Limb (tissue), 2 donors: ENCODE data around the gene OR8H2.
"Not testable (repeated sequence)": the region's sequence is repeated elsewhere in the genome, so short reads cannot be mapped to it uniquely, and the experiment has no call there.

Source experiments
- DNase-seq, 2 donors: peaks; one replicate each; pipeline ENCODE4 v3.0.0-alpha.2; 2016; ENCODE audit errors: extremely low spot score in 2 of 2

OR8H2 gene

GRCh38 chr11:56103210-56103737, at the start of gene OR8H2:
OR8H2 (plus strand) TSS chr11:56103687; CDS start chr11:56105043, 1,356 bp downstream.
- DNase-seq = no peak

- not testable (repeated sequence) for DNase-seq
These were observed 47.1 kb upstream of the OR8H2 start for GRCh38 chr11:56056366-56056765.

GRCh38 chr11:56057661-56058237, 45.7 kb upstream of the OR8H2 start:
- not testable (repeated sequence) for DNase-seq

- DNase-seq = not testable (repeated sequence)
These were observed 45.2 kb upstream of the OR8H2 start for GRCh38 chr11:56058260-56058780.

- DNase-seq = no peak
These were observed 36.5 kb upstream of the OR8H2 start for GRCh38 chr11:56066980-56067379.

- DNase-seq = no peak
These were observed 13.8 kb upstream of the OR8H2 start for GRCh38 chr11:56089697-56090096.

- no peak for DNase-seq
These were observed 10.5 kb upstream of the OR8H2 start, which contains the start of gene OR8I2 for GRCh38 chr11:56093008-56093407. OR8I2 (plus strand) TSS chr11:56093308; CDS start chr11:56093308, 0 bp downstream.

- no peak for DNase-seq
These were observed 18.6 kb downstream of the OR8H2 start, which contains the start of gene OR8H3 for GRCh38 chr11:56122073-56122472. OR8H3 (plus strand) TSS chr11:56122373; CDS start chr11:56122373, 0 bp downstream.

GRCh38 chr11:56140151-56140661, 36.7 kb downstream of the OR8H2 start, which contains the start of gene OR8J3:
OR8J3 (minus strand) TSS chr11:56140201; CDS start chr11:56137718, 2,483 bp downstream.
- no peak for DNase-seq

- DNase-seq = not testable (repeated sequence)
These were observed 40.2 kb downstream of the OR8H2 start for GRCh38 chr11:56143681-56144080.

GRCh38 chr11:56151376-56151775, 47.9 kb downstream of the OR8H2 start:
- DNase-seq = no peak

GRCh38 chr11:56152333-56152732, 48.8 kb downstream of the OR8H2 start:
- no peak for DNase-seq
